Activated naive CD8-positive, alpha-beta T cell treated with anti-CD3 and anti-CD28 coated beads, Interleukin-2, amount 10 ng/mL, durations not matched to agents 7 days and 5 days (primary cell): Measurements from ENCODE around the gene RAB3C. TPM values are rescaled to one million over a fixed set of nuclear protein-coding genes. Genes with fewer than 3 reads are reported as not detected.
A peak's percentile ranks its signal among the peaks of the same experiment; 100 is the strongest.

Experiments used
- ATAC-seq: fragments of 150-1000 bp; cut with Tn5 transposase; one replicate; pipeline ENCODE4 v1.10.0; 2021; ENCODE audit warnings: low read depth, moderate library complexity
- POLR2A ChIA-PET: fragments of 350-600 bp; sonication (Branson Sonifier 250); formaldehyde crosslinking; loops from one replicate; lab custom pipeline; 2021; ENCODE audit warnings: antibody characterized with exemption; lab: Charles Lee
- DNase-seq: peaks from one replicate; pipeline ENCODE4 v3.0.0; 2021
- H3K27ac Mint-ChIP-seq: one replicate; pipeline ENCODE4 v1.8.0; 2022; ENCODE audit warnings: mild to moderate bottlenecking, mixed read lengths
- H3K27me3 Mint-ChIP-seq: one replicate; pipeline ENCODE4 v1.8.0; 2022; ENCODE audit warnings: mild to moderate bottlenecking, moderate library complexity, mixed read lengths
- H3K36me3 Mint-ChIP-seq: one replicate; pipeline ENCODE4 v1.8.0; 2021; ENCODE audit warnings: mild to moderate bottlenecking, mixed read lengths
- H3K4me1 Mint-ChIP-seq: one replicate; pipeline ENCODE4 v1.8.0; 2021; ENCODE audit warnings: mixed read lengths
- H3K4me3 Mint-ChIP-seq: one replicate; pipeline ENCODE4 v1.8.0; 2022; ENCODE audit warnings: mild to moderate bottlenecking, moderate library complexity, mixed read lengths
- H3K9me3 Mint-ChIP-seq: one replicate; pipeline ENCODE4 v1.8.0; 2021; ENCODE audit warnings: mixed read lengths
- total RNA-seq, 2 experiments: library from RNA; stranded (reverse); gene quantifications; one replicate each; pipeline ENCODE4 v1.2.3, GENCODE V29; 2021

RAB3C gene
- total RNA-seq, 2 experiments from 2014 or later = not detected

GRCh38 chr5:58738336-58738735, 155.5 kb downstream of the RAB3C start:
- no peaks in the 10 kb centered on the region for H3K9me3 Mint-ChIP-seq
- no peak for ATAC-seq

DNA sequence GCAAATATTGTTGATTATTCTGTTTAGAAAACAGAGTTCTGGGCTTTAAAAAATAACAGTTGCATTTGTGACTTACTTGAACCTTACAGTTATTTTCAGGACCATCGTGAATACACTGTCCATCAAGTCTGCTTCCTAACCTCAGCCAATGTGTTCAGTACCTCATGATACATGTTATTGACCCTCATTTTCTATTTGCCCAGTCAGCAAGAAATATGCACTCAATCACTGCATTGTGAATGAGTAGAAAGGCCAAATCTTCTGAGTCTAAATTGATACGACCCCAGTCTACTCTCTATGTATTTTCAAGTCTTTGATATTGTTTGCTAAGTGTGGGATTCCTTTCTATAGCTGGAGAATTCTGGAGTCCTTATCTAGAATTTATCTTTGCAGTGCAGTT, 156.2 kb downstream of the RAB3C start:
- no peaks in the 10 kb centered on the region for H3K9me3 Mint-ChIP-seq
- ATAC-seq = no peak
- no peak for DNase-seq
- H3K4me1 Mint-ChIP-seq = no peaks in the 10 kb centered on the region
- peaks cover 2% of the 10 kb centered on the region for H3K27me3 Mint-ChIP-seq
- H3K36me3 Mint-ChIP-seq = no peaks in the 10 kb centered on the region
- H3K27ac Mint-ChIP-seq = no peak overlapping the region
- H3K4me3 Mint-ChIP-seq = no peak overlapping the region
- POLR2A ChIA-PET = no interaction called here

More at GRCh38 chr5:58738336-58738735, 155.5 kb downstream of the RAB3C start:
- Mint-ChIP-seq H3K27ac (no peak overlapping the region), H3K4me3 (no peak overlapping the region), H3K4me1 (no peaks in the 10 kb centered on the region), H3K36me3 (no peaks in the 10 kb centered on the region), H3K27me3 (no peaks in the 10 kb centered on the region)
- DNase-seq = no peak
- POLR2A ChIA-PET = no interaction called here

GRCh38 chr5:58740956-58741355, 158.1 kb downstream of the RAB3C start:
- no peak for ATAC-seq
- no peaks in the 10 kb centered on the region for H3K36me3 Mint-ChIP-seq
- no peak for DNase-seq
- no peak overlapping the region for H3K4me3 Mint-ChIP-seq
- no peak overlapping the region for H3K27ac Mint-ChIP-seq
- POLR2A ChIA-PET = no interaction called here
- H3K4me1 Mint-ChIP-seq = no peaks in the 10 kb centered on the region
- no peaks in the 10 kb centered on the region for H3K9me3 Mint-ChIP-seq
- peaks cover 2% of the 10 kb centered on the region for H3K27me3 Mint-ChIP-seq

- Mint-ChIP-seq H3K27ac (no peak overlapping the region), H3K4me3 (no peak overlapping the region), H3K36me3 (no peaks in the 10 kb centered on the region), H3K4me1 (no peaks in the 10 kb centered on the region), H3K27me3 (peaks cover 13% of the 10 kb centered on the region), H3K9me3 (no peaks in the 10 kb centered on the region)
- DNase-seq = no peak
- ATAC-seq = no peak
- POLR2A ChIA-PET = no interaction called here
These were observed 162.5 kb downstream of the RAB3C start for GRCh38 chr5:58745350-58745749.

GRCh38 chr5:58746321-58746720, 163.4 kb downstream of the RAB3C start:
- POLR2A ChIA-PET = no interaction called here
- Mint-ChIP-seq H3K36me3 (no peaks in the 10 kb centered on the region), H3K27me3 (peaks cover 13% of the 10 kb centered on the region), H3K4me1 (no peaks in the 10 kb centered on the region), H3K9me3 (no peaks in the 10 kb centered on the region), H3K4me3 (no peak overlapping the region), H3K27ac (no peak overlapping the region)
- ATAC-seq (no peak), DNase-seq (no peak)

- POLR2A ChIA-PET = no interaction called here
- DNase-seq (no peak), ATAC-seq (no peak)
These were observed 167.2 kb downstream of the RAB3C start for GRCh38 chr5:58750036-58750435.

DNA sequence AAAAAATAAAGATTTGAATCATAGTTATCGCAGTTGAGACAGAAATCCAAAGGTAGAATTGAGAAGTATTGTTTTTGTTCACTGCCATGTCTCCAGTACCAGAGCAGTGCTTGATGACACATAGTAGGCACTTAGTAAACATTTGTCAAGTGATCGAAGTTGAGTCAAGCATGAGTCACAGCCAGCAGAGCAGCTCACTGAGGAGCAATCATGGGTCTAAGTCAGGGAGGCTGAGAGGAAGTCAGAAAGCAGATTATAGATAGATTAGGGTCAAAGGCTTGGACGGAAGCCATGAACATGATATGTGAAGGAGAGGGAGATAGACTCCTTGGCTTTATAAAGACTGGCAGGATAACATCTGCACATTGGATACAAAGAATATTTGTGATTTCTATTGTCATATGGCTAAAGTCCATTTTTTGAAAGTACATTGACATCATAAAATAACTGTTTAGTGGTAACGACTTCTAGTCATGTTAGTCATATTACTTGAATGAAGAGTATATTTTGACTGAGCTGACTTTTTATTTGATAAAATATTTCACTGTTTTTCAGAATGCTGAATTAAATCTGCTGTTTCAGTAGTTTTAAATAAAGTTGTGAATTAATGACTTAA, 168.5 kb downstream of the RAB3C start:
- H3K9me3 Mint-ChIP-seq = no peaks in the 10 kb centered on the region
- no peaks in the 10 kb centered on the region for H3K36me3 Mint-ChIP-seq
- peaks cover 19% of the 10 kb centered on the region for H3K27me3 Mint-ChIP-seq
- ATAC-seq (no peak), DNase-seq (no peak)
- POLR2A ChIA-PET = no interaction called here
- H3K4me1 Mint-ChIP-seq = no peaks in the 10 kb centered on the region
- H3K4me3 Mint-ChIP-seq = no peak overlapping the region
- no peak overlapping the region for H3K27ac Mint-ChIP-seq

More at GRCh38 chr5:58750036-58750435, 167.2 kb downstream of the RAB3C start:
- Mint-ChIP-seq H3K4me1 (no peaks in the 10 kb centered on the region), H3K27ac (no peak overlapping the region), H3K36me3 (no peaks in the 10 kb centered on the region), H3K9me3 (no peaks in the 10 kb centered on the region), H3K27me3 (peaks cover 19% of the 10 kb centered on the region), H3K4me3 (no peak overlapping the region)

DNA sequence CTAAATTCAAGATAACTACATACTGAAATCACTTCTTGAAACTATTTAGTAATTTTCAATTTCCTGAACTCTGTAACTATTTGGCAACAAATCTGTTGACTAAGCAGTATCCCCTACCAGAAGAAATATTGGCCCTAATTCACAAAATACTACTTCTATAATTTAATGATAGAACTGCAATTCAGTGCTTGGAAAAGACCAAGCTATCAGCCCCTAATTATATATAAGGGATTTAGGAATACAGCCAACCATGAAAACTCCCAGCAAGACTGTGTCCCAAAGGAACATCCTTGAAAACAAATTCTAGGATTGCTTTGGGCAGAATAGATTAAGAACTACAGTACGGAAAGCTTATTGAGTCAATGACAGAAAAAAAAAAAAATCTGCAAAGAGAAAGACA, 169.2 kb downstream of the RAB3C start:
- Mint-ChIP-seq H3K4me3 (no peak overlapping the region), H3K27me3 (peaks cover 19% of the 10 kb centered on the region), H3K9me3 (no peaks in the 10 kb centered on the region), H3K36me3 (no peaks in the 10 kb centered on the region), H3K4me1 (no peaks in the 10 kb centered on the region), H3K27ac (no peak overlapping the region)
- DNase-seq (no peak), ATAC-seq (no peak)
- POLR2A ChIA-PET = no interaction called here

- no peaks in the 10 kb centered on the region for H3K36me3 Mint-ChIP-seq
- POLR2A ChIA-PET = no interaction called here
- no peak for ATAC-seq
- H3K27me3 Mint-ChIP-seq = peaks cover 16% of the 10 kb centered on the region
- no peaks in the 10 kb centered on the region for H3K9me3 Mint-ChIP-seq
- DNase-seq = no peak
- H3K27ac Mint-ChIP-seq = no peak overlapping the region
- no peak overlapping the region for H3K4me3 Mint-ChIP-seq
- no peaks in the 10 kb centered on the region for H3K4me1 Mint-ChIP-seq
These were observed 170.6 kb downstream of the RAB3C start for GRCh38 chr5:58753446-58753845.

- Mint-ChIP-seq H3K4me1 (no peaks in the 10 kb centered on the region), H3K36me3 (no peaks in the 10 kb centered on the region), H3K9me3 (no peaks in the 10 kb centered on the region), H3K4me3 (no peak overlapping the region), H3K27me3 (peaks cover 8% of the 10 kb centered on the region), H3K27ac (no peak overlapping the region)
- DNase-seq (no peak), ATAC-seq (no peak)
- POLR2A ChIA-PET = no interaction called here
These were observed 171.4 kb downstream of the RAB3C start for GRCh38 chr5:58754250-58754649.

DNA sequence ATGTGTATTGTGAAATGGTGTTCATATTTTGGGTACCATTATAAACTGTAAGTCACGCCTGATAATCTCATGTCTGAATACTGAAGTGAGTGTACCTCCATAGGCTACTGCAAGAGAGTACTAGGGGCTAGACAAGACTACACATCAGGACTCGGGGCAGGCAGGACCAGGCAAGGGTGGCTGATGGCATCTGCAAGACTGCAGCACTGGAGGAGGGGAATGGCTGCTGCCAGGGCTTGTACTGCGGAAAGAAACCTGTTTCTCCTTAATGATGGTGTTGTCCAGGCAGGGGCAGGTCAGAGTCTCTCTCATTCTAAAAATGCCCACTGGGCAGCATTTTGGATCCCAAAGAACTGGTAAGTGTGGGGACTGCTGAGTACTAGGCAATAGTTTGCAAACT, 172.5 kb downstream of the RAB3C start:
- no peaks in the 10 kb centered on the region for H3K36me3 Mint-ChIP-seq
- H3K4me1 Mint-ChIP-seq = peaks cover 6% of the 10 kb centered on the region
- no peaks in the 10 kb centered on the region for H3K9me3 Mint-ChIP-seq
- H3K4me3 Mint-ChIP-seq = no peak overlapping the region
- ATAC-seq (no peak), DNase-seq (no peak)
- H3K27ac Mint-ChIP-seq = no peak overlapping the region
- peaks cover 7% of the 10 kb centered on the region for H3K27me3 Mint-ChIP-seq
- POLR2A ChIA-PET = no interaction called here

DNA sequence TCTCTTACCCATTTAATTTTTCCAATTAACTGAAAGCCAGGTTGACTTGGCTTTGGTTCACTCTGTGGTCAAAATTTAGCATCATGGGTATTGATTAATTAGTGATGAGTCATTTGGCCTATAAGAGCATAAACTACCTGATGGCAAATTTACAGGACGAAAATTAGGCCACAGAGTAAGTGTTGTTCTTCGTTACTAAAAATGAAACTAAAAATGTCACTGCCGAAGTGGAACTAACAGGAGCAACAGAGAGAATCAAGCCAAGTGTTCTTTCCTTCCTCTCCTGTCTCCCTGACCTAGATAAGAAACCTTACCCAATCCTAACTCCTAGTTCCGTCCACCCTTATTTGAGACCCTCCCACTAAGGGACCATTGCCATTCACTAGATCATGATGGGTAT, 176.9 kb downstream of the RAB3C start:
- ATAC-seq = peak; percentile 81
- H3K27ac Mint-ChIP-seq = peak overlapping the region; percentile 63
- no peaks in the 10 kb centered on the region for H3K27me3 Mint-ChIP-seq
- H3K36me3 Mint-ChIP-seq = no peaks in the 10 kb centered on the region
- POLR2A ChIA-PET = no interaction called here
- no peak for DNase-seq
- H3K4me1 Mint-ChIP-seq = peaks cover 6% of the 10 kb centered on the region
- peak overlapping the region; percentile 80 for H3K4me3 Mint-ChIP-seq
- no peaks in the 10 kb centered on the region for H3K9me3 Mint-ChIP-seq

DNA sequence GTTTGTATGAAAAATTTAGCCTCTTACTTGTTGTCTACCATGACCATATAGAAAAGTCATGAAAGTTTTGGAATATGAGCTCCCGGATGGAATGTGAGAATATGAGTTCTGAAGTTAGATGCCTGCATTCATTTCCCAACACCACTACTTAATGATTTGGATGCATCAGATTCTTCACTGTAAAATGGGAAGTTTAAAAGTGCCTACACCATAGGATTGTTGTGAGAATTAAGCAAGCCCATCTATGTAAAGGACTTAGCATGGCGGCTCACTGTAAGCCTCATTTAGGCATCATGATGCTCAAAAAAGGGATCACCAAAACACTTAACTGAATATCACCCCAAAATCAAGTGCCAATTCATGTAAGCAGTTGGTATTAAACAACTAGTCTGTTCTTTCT, 177.3 kb downstream of the RAB3C start:
- no peak for ATAC-seq

DNA sequence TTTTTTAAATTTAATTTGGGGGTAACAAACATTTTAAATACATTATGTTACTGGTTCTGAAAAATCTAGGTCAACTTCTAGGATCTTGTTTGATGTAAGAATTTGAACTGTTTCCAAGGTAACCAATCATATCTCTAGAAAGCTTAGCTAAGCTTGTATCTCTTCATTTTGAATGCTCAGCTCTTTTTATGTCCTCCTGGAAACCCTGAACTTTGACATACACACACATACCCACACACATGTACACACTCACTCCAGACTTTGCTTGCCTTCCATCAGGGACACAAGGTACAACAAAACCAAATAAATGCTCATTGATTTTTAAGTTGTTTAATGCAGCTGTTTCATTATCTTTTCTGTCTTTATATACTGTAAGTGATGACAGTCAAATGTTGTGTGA, 178.5 kb downstream of the RAB3C start:
- Mint-ChIP-seq H3K27me3 (no peaks in the 10 kb centered on the region), H3K4me3 (no peak overlapping the region), H3K36me3 (no peaks in the 10 kb centered on the region), H3K27ac (no peak overlapping the region), H3K9me3 (no peaks in the 10 kb centered on the region), H3K4me1 (peaks cover 6% of the 10 kb centered on the region)
- POLR2A ChIA-PET = no interaction called here
- DNase-seq (no peak), ATAC-seq (no peak)

More for the DNA sequence above, 177.3 kb downstream of the RAB3C start:
- no peak for DNase-seq
- H3K36me3 Mint-ChIP-seq = no peaks in the 10 kb centered on the region
- peak overlapping the region; percentile 63 for H3K27ac Mint-ChIP-seq
- POLR2A ChIA-PET = no interaction called here
- peaks cover 6% of the 10 kb centered on the region for H3K4me1 Mint-ChIP-seq
- H3K9me3 Mint-ChIP-seq = no peaks in the 10 kb centered on the region
- H3K27me3 Mint-ChIP-seq = no peaks in the 10 kb centered on the region
- H3K4me3 Mint-ChIP-seq = peak overlapping the region; percentile 80
